SK-N-SH treated with all-trans-retinoic acid at 6 μM for 48 hours (cell line): ENCODE measurements around the gene KRT7.

ENCODE experiments used
- ATAC-seq: fragments of 200-7000 bp; cut with Tn5 transposase; 3 replicates; pipeline ENCODE4 v1.9.1; 2020; ENCODE audit warnings: mild to moderate bottlenecking, moderate library complexity
- ARNTL ChIP-seq: fragments of 450-650 bp; formaldehyde crosslinking; IDR thresholded peaks from 2 replicates; pipeline ENCODE4 v1.5.0; 2020; ENCODE audit warnings: low read depth, mild to moderate bottlenecking, moderate library complexity, borderline replicate concordance
- BACH2 ChIP-seq: fragments of 250-450 bp; sonication (Bioruptor Pico); IDR thresholded peaks from 2 replicates; pipeline ENCODE4 v1.9.0; 2021; ENCODE audit warnings: mild to moderate bottlenecking, borderline replicate concordance
- CREB5 ChIP-seq: fragments of 250-450 bp; sonication (Bioruptor Pico); IDR thresholded peaks from 2 replicates; pipeline ENCODE4 v1.5.1; 2020; ENCODE audit warnings: low read depth, mild to moderate bottlenecking, moderate library complexity
- CSDC2 ChIP-seq: fragments of 250-450 bp; sonication (Bioruptor Pico); IDR thresholded peaks from 2 replicates; pipeline ENCODE4 v1.5.0; 2020; ENCODE audit warnings: mild to moderate bottlenecking, moderate library complexity
- CSRNP3 ChIP-seq: fragments of 250-450 bp; sonication (Bioruptor Pico); IDR thresholded peaks from 2 replicates; pipeline ENCODE4 v1.5.1; 2021; ENCODE audit warnings: mild to moderate bottlenecking, moderate library complexity
- ESRRG ChIP-seq: fragments of 250-450 bp; sonication (Bioruptor Pico); IDR thresholded peaks from 2 replicates; pipeline ENCODE4 v1.6.1; 2021; ENCODE audit warnings: mild to moderate bottlenecking
- GLIS3 ChIP-seq: fragments of 250-450 bp; sonication (Bioruptor Pico); IDR thresholded peaks from 2 replicates; pipeline ENCODE4 v1.5.0; 2020; ENCODE audit warnings: mild to moderate bottlenecking, moderate library complexity
- ISL1 ChIP-seq: fragments of 250-450 bp; sonication (Bioruptor Pico); IDR thresholded peaks from 2 replicates; pipeline ENCODE4 v2.1.2; 2022; ENCODE audit warnings: mild to moderate bottlenecking, moderate library complexity
- OSR1 ChIP-seq: fragments of 250-450 bp; sonication (Bioruptor Pico); IDR thresholded peaks from 2 replicates; pipeline ENCODE4 v1.8.0; 2022; ENCODE audit warnings: moderate library complexity, mild to moderate bottlenecking, inconsistent platforms
- PATZ1 ChIP-seq: fragments of 250-450 bp; sonication (Bioruptor Pico); IDR thresholded peaks from 2 replicates; pipeline ENCODE4 v1.8.0; 2020; ENCODE audit warnings: mild to moderate bottlenecking, moderate library complexity, borderline replicate concordance
- POU6F1 ChIP-seq: fragments of 250-450 bp; sonication (Bioruptor Pico); IDR thresholded peaks from 2 replicates; pipeline ENCODE4 v1.8.0; 2021; ENCODE audit warnings: low read depth, mild to moderate bottlenecking, moderate library complexity, borderline replicate concordance
- PPARA ChIP-seq: fragments of 250-450 bp; sonication (Bioruptor Pico); IDR thresholded peaks from 2 replicates; pipeline ENCODE4 v1.5.0; 2020; ENCODE audit warnings: mild to moderate bottlenecking, borderline replicate concordance
- RARB ChIP-seq: fragments of 250-450 bp; sonication (Bioruptor Pico); IDR thresholded peaks from 2 replicates; pipeline ENCODE4 v1.8.0; 2021; ENCODE audit warnings: mild to moderate bottlenecking, moderate library complexity
- SNAI2 ChIP-seq: fragments of 250-450 bp; sonication (Bioruptor Pico); IDR thresholded peaks from 2 replicates; pipeline ENCODE4 v1.5.0; 2020; ENCODE audit warnings: mild to moderate bottlenecking, moderate library complexity
- TCF4 ChIP-seq: fragments of 250-450 bp; sonication (Bioruptor Pico); IDR thresholded peaks from 2 replicates; pipeline ENCODE4 v1.8.0; 2021; ENCODE audit warnings: mild to moderate bottlenecking, moderate library complexity, borderline replicate concordance
- TOX ChIP-seq: fragments of 250-450 bp; sonication (Bioruptor Pico); IDR thresholded peaks from 2 replicates; pipeline ENCODE4 v1.8.0; 2021; ENCODE audit warnings: mild to moderate bottlenecking, moderate library complexity, borderline replicate concordance
- TSHZ2 ChIP-seq: fragments of 250-450 bp; sonication (Bioruptor Pico); IDR thresholded peaks from 2 replicates; pipeline ENCODE4 v1.5.0; 2020; ENCODE audit warnings: mild to moderate bottlenecking, moderate library complexity
- ZC3H10 ChIP-seq: fragments of 250-450 bp; sonication (Bioruptor Pico); IDR thresholded peaks from 2 replicates; pipeline ENCODE4 v1.5.1; 2021; ENCODE audit warnings: mild to moderate bottlenecking, moderate library complexity
- ZFP3 ChIP-seq: fragments of 250-450 bp; sonication (Bioruptor Pico); IDR thresholded peaks from 2 replicates; pipeline ENCODE4 v1.5.0; 2020; ENCODE audit warnings: mild to moderate bottlenecking, moderate library complexity
- ZFP30 ChIP-seq: fragments of 450-650 bp; formaldehyde crosslinking; IDR thresholded peaks from 2 replicates; pipeline ENCODE4 v1.5.0; 2022; ENCODE audit warnings: mild to moderate bottlenecking, moderate library complexity
- ZNF565 ChIP-seq: fragments of 450-650 bp; formaldehyde crosslinking; conservative IDR thresholded peaks from 2 replicates; pipeline ENCODE4 v1.5.0; 2020; ENCODE audit warnings: low read depth, mild to moderate bottlenecking, moderate library complexity
- ZNF70 ChIP-seq: fragments of 450-650 bp; formaldehyde crosslinking; IDR thresholded peaks from 2 replicates; pipeline ENCODE4 v1.5.0; 2020; ENCODE audit warnings: mild to moderate bottlenecking, moderate library complexity
- ZNF8 ChIP-seq: fragments of 450-650 bp; formaldehyde crosslinking; IDR thresholded peaks from 2 replicates; pipeline ENCODE4 v1.5.0; 2020; ENCODE audit warnings: mild to moderate bottlenecking, moderate library complexity

KRT7 gene

GRCh38 chr12:52215587-52216031 is 17.4 kb upstream of the KRT7 start:
- TF ChIP-seq TOX (CRISPR knock-in tag): no peak
- TF ChIP-seq ARNTL (CRISPR knock-in tag): no peak
- TF ChIP-seq ZC3H10 (CRISPR knock-in tag): no peak
- TF ChIP-seq ZFP30 (CRISPR knock-in tag): no peak
- TF ChIP-seq ZNF8 (CRISPR knock-in tag): peak; percentile 44
- TF ChIP-seq OSR1 (CRISPR knock-in tag): no peak
- TF ChIP-seq ISL1 (CRISPR knock-in tag): peak; percentile 35; the same call in 1 of the 2 replicates
- TF ChIP-seq TSHZ2 (CRISPR knock-in tag): peak; percentile 84
- TF ChIP-seq POU6F1 (CRISPR knock-in tag): no peak
- TF ChIP-seq CSRNP3 (CRISPR knock-in tag): no peak
- 0 out of 2 replicates have a peak, but pooled peaks have one; percentile 12 for TF ChIP-seq CREB5
- TF ChIP-seq BACH2 (CRISPR knock-in tag): peak; percentile 48; the same call in 1 of the 2 replicates
- no peak for TF ChIP-seq ZNF70 (CRISPR knock-in tag)
- peak; percentile 33; the same call in 1 of the 2 replicates for TF ChIP-seq ZFP3 (CRISPR knock-in tag)
- TF ChIP-seq SNAI2 (CRISPR knock-in tag): peak; percentile 87
- no peak for TF ChIP-seq ESRRG
- TF ChIP-seq TCF4 (CRISPR knock-in tag): peak; percentile 92
- TF ChIP-seq CSDC2 (CRISPR knock-in tag): no peak
- peak; percentile 29 for TF ChIP-seq GLIS3 (CRISPR knock-in tag)
- no peak for TF ChIP-seq PATZ1
- no peak for TF ChIP-seq RARB (CRISPR knock-in tag)
- TF ChIP-seq ZNF565 (CRISPR knock-in tag): peak; percentile 49; the same call in 1 of the 2 replicates
- no peak for TF ChIP-seq PPARA (CRISPR knock-in tag)
- ATAC-seq: peak; percentile 21

GRCh38 chr12:52216100-52216499 is 16.9 kb upstream of the KRT7 start:
- TF ChIP-seq ZNF8 (CRISPR knock-in tag) (no peak), PATZ1 (no peak), ISL1 (CRISPR knock-in tag) (no peak), ARNTL (CRISPR knock-in tag) (no peak), TOX (CRISPR knock-in tag) (no peak), POU6F1 (CRISPR knock-in tag) (no peak), ZNF565 (CRISPR knock-in tag) (no peak), CSDC2 (CRISPR knock-in tag) (no peak), ZC3H10 (CRISPR knock-in tag) (no peak), ZFP30 (CRISPR knock-in tag) (no peak), PPARA (CRISPR knock-in tag) (no peak), CSRNP3 (CRISPR knock-in tag) (no peak), ESRRG (no peak), SNAI2 (CRISPR knock-in tag) (no peak)
- no peak for ATAC-seq
